Stimulated activated CD4-positive, alpha-beta T cell treated with anti-CD3 and anti-CD28 coated beads, TNF-alpha, amount 100 ng/mL, for 24 hours (primary cell): ENCODE data around the gene RSPO4.
"Not testable (repeated sequence)": the region's sequence is repeated elsewhere in the genome, so short reads cannot be mapped to it uniquely, and the experiment has no call there.

Source experiments
- DNase-seq, 3 experiments: peaks; one replicate each; pipeline ENCODE4 v3.0.0-alpha.2; 2020; ENCODE audit warnings: low read depth in 3 of 3

The RSPO4 gene

GRCh38 chr20:1001911-1002681, at the start of gene RSPO4:
Gene RSPO4, minus strand, starts transcription at chr20:1002311. Its CDS starts 147 bp downstream, at chr20:1002164.
- DNase-seq: no peak

- DNase-seq: no peak
Measured at GRCh38 chr20:1050440-1050839, 48.3 kb upstream of the RSPO4 start.

- DNase-seq: no peak
Measured at GRCh38 chr20:1045860-1046418, 43.8 kb upstream of the RSPO4 start.

DNA sequence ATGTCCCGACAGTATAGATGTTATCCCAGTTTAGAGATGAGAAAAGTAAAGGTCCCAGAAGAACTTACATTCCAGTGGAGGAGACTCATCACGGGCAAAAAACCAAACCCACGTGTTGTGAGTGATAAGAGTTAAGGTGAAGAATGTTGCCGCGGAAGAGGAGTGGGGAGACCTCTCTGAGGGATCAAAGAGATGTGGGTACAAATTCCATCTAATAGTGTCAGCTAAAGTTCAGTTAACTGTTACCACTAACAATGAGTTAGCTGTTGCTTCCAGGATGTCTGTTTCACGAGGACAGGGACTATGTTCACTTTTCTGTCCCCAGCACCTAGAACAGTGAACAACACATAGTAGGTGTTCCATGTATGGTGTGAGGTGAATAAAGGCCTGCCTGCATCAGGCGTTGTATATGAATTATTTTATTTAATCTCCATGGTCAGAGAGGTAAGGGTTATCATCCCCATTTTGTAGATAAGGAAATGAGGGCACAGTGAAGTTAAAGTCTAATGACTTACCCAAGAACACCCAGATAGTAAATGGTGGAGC, 39.8 kb upstream of the RSPO4 start:
- no peak for DNase-seq

DNA sequence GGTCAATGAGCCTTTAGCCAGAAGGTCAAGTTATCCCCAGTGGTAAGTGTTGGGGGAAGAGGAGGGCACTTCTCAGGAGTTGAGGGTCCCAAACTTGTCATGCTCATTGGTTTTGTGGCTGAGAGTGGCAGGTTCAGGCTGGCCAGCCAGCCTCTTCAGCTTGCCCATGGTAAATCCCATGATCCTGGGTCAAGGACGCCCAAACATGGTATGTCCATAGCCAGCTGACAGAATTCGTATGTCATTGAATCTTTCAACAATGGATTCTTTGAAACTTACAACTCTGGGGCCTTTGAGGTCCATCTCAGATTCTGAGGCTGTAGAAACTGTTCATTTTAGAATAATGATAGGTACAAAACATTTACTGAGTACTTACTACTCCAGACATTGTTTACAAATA, 36.1 kb upstream of the RSPO4 start:
- no peak for DNase-seq

GRCh38 chr20:1037039-1037438, 34.9 kb upstream of the RSPO4 start:
- no peak for DNase-seq

DNA sequence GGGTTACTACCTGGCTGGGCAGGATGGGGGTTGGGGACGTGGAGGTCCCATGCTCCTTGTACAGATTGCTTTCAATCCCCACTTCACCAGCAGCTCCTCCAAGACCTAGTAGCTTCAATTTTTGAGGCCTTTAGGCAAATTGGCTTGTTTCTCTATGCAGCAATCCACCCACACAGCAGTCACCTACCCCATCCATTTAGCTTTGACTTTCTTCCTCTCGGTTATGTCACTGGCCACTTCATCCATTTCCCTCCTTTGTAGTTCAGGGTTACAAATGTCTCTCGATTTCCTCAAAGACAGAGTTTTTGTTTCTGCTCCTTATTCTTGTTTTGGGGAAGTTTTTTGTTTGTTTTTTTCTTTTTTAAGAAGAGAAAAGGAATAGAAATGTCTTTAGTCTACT, 33.4 kb upstream of the RSPO4 start:
- no peak for DNase-seq

DNA sequence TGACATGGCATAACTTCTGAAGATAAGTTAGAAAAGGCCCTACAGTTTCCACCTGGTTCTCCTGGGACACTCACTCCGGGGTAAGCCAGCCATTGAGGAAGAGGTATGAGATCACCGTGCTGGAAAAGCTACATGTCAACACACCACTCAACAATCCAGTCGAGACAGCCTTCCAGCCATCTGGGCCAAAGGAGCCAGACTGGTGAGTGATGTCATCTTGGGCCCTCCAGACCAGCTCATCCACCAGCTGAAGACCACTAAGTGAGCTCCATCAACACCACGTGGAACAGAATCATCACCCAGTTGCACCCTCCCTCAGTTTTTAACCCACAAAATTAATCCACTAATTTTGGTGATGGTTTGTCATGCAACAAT, 32.3 kb upstream of the RSPO4 start:
- DNase-seq: no peak

GRCh38 chr20:1033751-1034414, 31.8 kb upstream of the RSPO4 start:
- DNase-seq: no peak

GRCh38 chr20:1029980-1030379, 27.9 kb upstream of the RSPO4 start:
- no peak for DNase-seq

DNA sequence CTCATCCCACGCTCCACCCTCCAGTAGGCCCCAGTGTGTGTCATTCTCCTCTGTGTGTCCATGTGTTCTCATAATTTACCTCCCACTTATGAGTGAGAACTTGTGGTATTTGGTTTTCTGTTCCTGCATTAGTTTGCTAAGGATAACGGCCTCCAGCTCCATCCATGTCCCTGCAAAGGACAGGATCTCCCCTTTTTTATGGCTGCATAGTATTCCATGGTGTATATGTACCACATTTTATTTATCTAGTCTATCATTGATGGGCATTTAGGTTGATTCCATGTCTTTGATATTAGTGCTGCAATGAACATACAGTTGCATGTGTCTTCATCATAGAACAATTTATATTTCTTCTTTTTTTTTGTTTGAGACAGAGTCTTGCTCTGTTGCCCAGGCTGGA, 24.1 kb upstream of the RSPO4 start:
- DNase-seq: not testable (repeated sequence)

- no peak for DNase-seq
Measured at GRCh38 chr20:1022871-1023270, 20.8 kb upstream of the RSPO4 start.

DNA sequence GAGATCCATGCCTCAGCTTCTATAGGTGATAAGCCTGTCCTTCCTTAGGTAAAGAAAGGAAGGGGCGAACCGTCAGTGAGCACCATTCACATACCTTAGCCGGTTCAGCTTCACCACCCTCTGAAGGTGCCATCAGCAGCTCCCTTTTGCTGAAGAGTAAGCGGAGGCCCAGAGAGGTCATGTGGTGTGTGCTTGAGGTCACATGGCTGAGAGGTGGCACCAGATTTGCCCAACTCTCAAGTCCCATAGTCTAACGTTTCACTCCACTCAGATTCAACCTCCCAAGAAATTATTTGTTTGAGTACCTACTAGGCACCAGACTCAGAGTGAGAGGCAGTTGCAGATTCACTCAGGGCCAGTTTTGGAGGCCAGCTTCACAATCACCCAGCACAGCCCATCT, 18.5 kb upstream of the RSPO4 start:
- no peak for DNase-seq

- DNase-seq: no peak
Measured at GRCh38 chr20:1019344-1019743, 17.2 kb upstream of the RSPO4 start.

GRCh38 chr20:1017677-1018076, 15.6 kb upstream of the RSPO4 start:
- DNase-seq: no peak

- no peak for DNase-seq
Measured at GRCh38 chr20:1015181-1015580, 13.1 kb upstream of the RSPO4 start.

GRCh38 chr20:1014471-1014870, 12.4 kb upstream of the RSPO4 start:
- no peak for DNase-seq

- no peak for DNase-seq
Measured at GRCh38 chr20:1013566-1014340, 11.6 kb upstream of the RSPO4 start.

DNA sequence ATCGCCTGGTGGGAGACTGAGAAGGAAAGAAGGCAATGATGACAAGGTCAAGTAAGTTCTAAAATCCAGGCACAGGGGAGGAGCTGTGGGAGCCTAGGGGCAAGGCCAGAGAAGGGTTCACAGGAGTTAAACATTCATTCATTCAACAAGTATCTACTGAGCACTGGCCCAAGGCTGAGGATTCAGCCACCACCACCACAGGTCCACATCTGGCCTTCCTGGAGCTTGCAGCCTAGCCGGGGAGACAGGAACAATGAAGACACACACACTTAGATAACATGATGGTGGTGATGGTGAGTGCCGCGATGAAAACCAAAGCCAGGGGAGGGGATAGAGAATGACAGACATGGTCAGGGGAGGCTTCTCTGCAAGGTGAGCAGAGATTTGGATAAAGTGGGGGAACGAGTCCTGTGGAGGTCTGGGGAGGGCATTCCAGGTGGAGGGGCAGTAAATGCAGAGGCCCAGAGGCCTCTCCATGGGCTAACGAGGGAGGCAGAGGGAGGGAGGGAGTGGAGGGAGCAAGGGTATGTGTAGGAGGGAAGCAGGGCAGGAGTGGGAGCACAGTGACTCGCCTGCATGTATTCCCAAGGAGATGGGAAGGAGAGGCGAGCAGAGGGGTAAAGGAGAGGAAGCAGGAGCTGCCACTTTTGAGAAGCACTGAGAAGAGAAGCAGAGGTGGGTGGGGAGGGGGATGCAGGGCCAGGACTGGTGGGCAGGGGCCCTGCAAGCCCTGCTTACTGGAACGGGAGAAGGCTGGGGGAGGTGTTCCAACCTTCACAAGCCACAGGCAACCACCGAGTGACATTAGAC, 10.5 kb upstream of the RSPO4 start:
- no peak for DNase-seq

DNA sequence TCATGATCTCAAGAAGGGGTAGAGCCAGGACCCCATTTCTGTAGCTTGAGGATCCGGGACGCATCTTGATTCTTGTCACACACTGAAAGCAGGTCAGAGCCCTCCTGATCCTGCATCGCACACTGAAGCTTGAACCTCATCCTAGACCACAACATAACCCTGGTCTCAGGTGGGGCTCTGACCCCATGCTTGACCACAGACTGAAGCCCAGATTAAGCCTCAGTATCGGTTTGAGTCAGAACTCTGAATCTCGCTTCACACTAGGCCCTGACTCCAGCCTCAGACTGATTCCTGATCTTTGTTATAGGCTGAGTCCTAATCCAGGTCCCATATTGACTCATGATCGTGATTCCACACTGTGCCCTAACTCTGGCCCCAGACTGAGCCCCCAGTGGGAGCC, 8.5 kb upstream of the RSPO4 start:
- DNase-seq: no peak

DNA sequence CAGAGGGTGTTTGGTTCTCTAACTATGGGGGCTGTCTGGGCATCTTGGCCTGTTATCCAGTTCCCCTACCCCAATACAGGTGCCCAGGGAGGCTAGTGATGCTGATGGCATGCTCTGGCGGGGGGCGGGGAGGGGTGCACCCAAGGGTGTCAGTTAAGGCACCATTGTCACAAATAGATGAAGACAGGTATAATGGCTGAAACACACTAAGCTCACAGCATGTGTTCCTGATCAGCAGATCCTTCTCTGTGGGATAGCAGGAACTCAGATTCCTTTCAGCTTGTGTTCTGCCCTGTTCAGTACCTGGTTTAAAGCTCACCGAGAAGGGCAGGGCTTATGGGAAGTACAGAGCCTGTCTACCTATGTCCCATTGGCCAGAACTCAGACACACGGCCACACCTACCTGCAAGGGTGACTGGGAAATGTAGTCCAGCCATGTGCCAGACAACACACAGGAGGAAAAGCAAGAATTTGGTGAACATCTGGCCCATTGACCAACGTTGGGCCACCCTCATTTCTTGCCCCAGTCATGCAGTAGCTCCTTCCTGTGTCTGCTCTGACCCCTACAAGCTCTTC, 3.4 kb upstream of the RSPO4 start:
- peak in 1 of 3 experiments; percentile 13 for DNase-seq
